ENCODE results near the gene RYR2. TPM values are rescaled to one million over a fixed set of nuclear protein-coding genes. Genes with fewer than 3 reads are reported as not detected.

The RYR2 gene
- total RNA-seq, 2 donors from 2014 or later: 392 to 756 TPM

DNA sequence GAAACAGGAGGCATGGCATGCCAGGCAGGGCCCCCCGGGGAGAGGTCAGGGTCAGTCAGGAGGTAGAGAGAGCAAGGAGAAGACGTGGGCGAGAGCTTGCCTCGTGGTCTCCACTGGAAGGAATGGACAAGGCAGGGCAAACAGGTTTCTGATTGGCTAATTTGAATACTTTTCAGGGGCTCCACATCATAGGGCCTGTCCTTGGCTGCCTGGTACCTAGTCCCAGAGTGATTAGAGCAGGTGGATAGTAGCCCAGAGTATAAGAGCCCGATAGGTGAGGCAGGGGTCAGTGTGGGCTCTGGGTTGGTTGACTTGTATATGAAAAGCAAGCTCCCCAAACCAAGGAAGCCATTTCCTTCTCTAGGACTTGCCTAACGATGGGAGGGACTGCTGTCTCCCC is 670.1 kb downstream of the RYR2 start:
- TF ChIP-seq, protein P1, sequence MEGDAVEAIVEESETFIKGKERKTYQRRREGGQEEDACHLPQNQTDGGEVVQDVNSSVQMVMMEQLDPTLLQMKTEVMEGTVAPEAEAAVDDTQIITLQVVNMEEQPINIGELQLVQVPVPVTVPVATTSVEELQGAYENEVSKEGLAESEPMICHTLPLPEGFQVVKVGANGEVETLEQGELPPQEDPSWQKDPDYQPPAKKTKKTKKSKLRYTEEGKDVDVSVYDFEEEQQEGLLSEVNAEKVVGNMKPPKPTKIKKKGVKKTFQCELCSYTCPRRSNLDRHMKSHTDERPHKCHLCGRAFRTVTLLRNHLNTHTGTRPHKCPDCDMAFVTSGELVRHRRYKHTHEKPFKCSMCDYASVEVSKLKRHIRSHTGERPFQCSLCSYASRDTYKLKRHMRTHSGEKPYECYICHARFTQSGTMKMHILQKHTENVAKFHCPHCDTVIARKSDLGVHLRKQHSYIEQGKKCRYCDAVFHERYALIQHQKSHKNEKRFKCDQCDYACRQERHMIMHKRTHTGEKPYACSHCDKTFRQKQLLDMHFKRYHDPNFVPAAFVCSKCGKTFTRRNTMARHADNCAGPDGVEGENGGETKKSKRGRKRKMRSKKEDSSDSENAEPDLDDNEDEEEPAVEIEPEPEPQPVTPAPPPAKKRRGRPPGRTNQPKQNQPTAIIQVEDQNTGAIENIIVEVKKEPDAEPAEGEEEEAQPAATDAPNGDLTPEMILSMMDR (IDR thresholded peaks at IDR 0.05): no peak
- H3K27ac ChIP-seq: no peak overlapping the region

GRCh38 chr1:237712586-237713157 is 670.7 kb downstream of the RYR2 start:
- TF ChIP-seq, protein P1 (IDR thresholded peaks at IDR 0.05): no peak
- no peak overlapping the region for H3K4me3 ChIP-seq
- DNase-seq (ENCODE audit: low spot score): no peak
- H3K27ac ChIP-seq: no peak overlapping the region
- H3K27me3 ChIP-seq: no peaks in the 10 kb centered on the region
- H3K9me3 ChIP-seq: no peaks in the 10 kb centered on the region
- no peaks in the 10 kb centered on the region for H3K4me1 ChIP-seq
- peaks cover 8% of the 10 kb centered on the region for H3K36me3 ChIP-seq

More for the DNA sequence above, 670.1 kb downstream of the RYR2 start:
- H3K27me3 ChIP-seq: no peaks in the 10 kb centered on the region
- no peaks in the 10 kb centered on the region for H3K4me1 ChIP-seq
- peaks cover 6% of the 10 kb centered on the region for H3K36me3 ChIP-seq
- DNase-seq (ENCODE audit: low spot score): no peak
- no peak overlapping the region for H3K4me3 ChIP-seq
- no peaks in the 10 kb centered on the region for H3K9me3 ChIP-seq

GRCh38 chr1:237713916-237714315 is 671.9 kb downstream of the RYR2 start:
- Histone ChIP-seq H3K4me3 (no peak overlapping the region), H3K27ac (no peak overlapping the region), H3K4me1 (no peaks in the 10 kb centered on the region), H3K36me3 (peaks cover 19% of the 10 kb centered on the region), H3K27me3 (no peaks in the 10 kb centered on the region), H3K9me3 (no peaks in the 10 kb centered on the region)
- TF ChIP-seq, protein P1 (IDR thresholded peaks at IDR 0.05): no peak
- no peak for DNase-seq (ENCODE audit: low spot score)

DNA sequence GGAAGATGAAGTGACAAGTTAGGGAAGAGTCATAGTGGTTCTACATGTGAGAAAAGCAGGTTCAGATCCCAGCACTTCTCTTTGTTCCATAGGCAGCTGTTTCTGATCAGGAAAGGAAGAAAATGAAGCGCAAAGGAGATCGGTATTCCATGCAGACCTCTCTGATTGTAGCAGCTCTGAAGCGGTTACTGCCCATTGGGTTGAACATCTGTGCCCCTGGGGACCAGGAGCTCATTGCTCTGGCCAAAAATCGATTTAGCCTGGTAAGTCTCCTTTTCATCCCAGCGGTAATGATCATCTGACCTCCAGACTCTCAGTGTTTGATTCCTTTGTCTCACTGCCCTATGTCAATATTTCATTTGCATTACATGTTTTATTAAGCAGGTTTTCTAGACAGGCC is 675.1 kb downstream of the RYR2 start:
- Histone ChIP-seq H3K27ac (no peak overlapping the region), H3K4me3 (no peak overlapping the region), H3K4me1 (no peaks in the 10 kb centered on the region), H3K9me3 (no peaks in the 10 kb centered on the region), H3K27me3 (no peaks in the 10 kb centered on the region), H3K36me3 (peaks cover 31% of the 10 kb centered on the region)
- TF ChIP-seq, protein P1 (IDR thresholded peaks at IDR 0.05): no peak
- no peak for DNase-seq (ENCODE audit: low spot score)

- Histone ChIP-seq H3K36me3 (peaks cover 32% of the 10 kb centered on the region), H3K4me3 (no peak overlapping the region), H3K9me3 (no peaks in the 10 kb centered on the region), H3K27me3 (no peaks in the 10 kb centered on the region), H3K27ac (no peak overlapping the region), H3K4me1 (no peaks in the 10 kb centered on the region)
- no peak for DNase-seq (ENCODE audit: low spot score)
- TF ChIP-seq, protein P1 (IDR thresholded peaks at IDR 0.05): no peak
Measured at GRCh38 chr1:237730826-237731350, 688.9 kb downstream of the RYR2 start.

- H3K27ac ChIP-seq: no peak overlapping the region
- H3K4me3 ChIP-seq: no peak overlapping the region
- TF ChIP-seq, protein P1 (IDR thresholded peaks at IDR 0.05): no peak
- H3K4me1 ChIP-seq: no peaks in the 10 kb centered on the region
- no peak for DNase-seq (ENCODE audit: low spot score)
- H3K27me3 ChIP-seq: no peaks in the 10 kb centered on the region
- peaks cover 29% of the 10 kb centered on the region for H3K36me3 ChIP-seq
- H3K9me3 ChIP-seq: no peaks in the 10 kb centered on the region
Measured at GRCh38 chr1:237732657-237733056, 690.7 kb downstream of the RYR2 start.
